HEK293T (cell line): ENCODE results near the gene ZNF48.

Source experiments
- CTCF ChIA-PET: fragments of 350-600 bp; formaldehyde crosslinking; extraction: SDS; loops from one replicate; lab custom pipeline; 2021; ENCODE audit warnings: antibody characterized with exemption, inconsistent platforms; lab: Yijun Ruan, JAX
- POLR2A ChIA-PET: fragments of 350-600 bp; formaldehyde crosslinking; extraction: SDS; loops from one replicate; lab custom pipeline; 2020; ENCODE audit warnings: antibody characterized with exemption, inconsistent platforms; lab: Yijun Ruan, JAX
- DNase-seq: peaks from one replicate; pipeline ENCODE4 v3.0.0; 2012; ENCODE audit warnings: mixed read lengths; ENCODE audit errors: extremely low spot score
- ARNT ChIP-seq: fragments of 450-650 bp; IDR thresholded peaks from 2 replicates; pipeline ENCODE4 v1.6.1; 2017; ENCODE audit warnings: mild to moderate bottlenecking
- BHLHE40 ChIP-seq: fragments of 450-650 bp; IDR thresholded peaks from 2 replicates; pipeline ENCODE4 v1.6.1; 2016; ENCODE audit warnings: mild to moderate bottlenecking, moderate library complexity, borderline replicate concordance
- CTBP1 ChIP-seq: fragments of 450-650 bp; IDR thresholded peaks from 2 replicates; pipeline ENCODE4 v1.6.1; 2016; ENCODE audit warnings: borderline replicate concordance
- ELF4 ChIP-seq: fragments of 450-650 bp; IDR thresholded peaks from 2 replicates; pipeline ENCODE4 v1.6.1; 2017; ENCODE audit warnings: antibody characterized with exemption
- FOXA1 ChIP-seq: fragments of 450-650 bp; IDR thresholded peaks from 2 replicates; pipeline ENCODE4 v1.6.1; 2016; ENCODE audit warnings: mild to moderate bottlenecking
- FOXK2 ChIP-seq: fragments of 450-650 bp; IDR thresholded peaks from 2 replicates; pipeline ENCODE4 v1.6.1; 2016; ENCODE audit warnings: mild to moderate bottlenecking
- FOXM1 ChIP-seq: fragments of 450-650 bp; IDR thresholded peaks from 2 replicates; pipeline ENCODE4 v1.6.1; 2017; ENCODE audit warnings: mild to moderate bottlenecking, borderline replicate concordance
- HDGF ChIP-seq: fragments of 450-650 bp; IDR thresholded peaks from 2 replicates; pipeline ENCODE4 v1.6.1; 2017; ENCODE audit warnings: antibody characterized with exemption, borderline replicate concordance
- L3MBTL2 ChIP-seq: fragments of 450-650 bp; conservative IDR thresholded peaks from 2 replicates; pipeline ENCODE4 v1.6.1; 2016; ENCODE audit warnings: mild to moderate bottlenecking
- LEF1 ChIP-seq: fragments of 450-650 bp; IDR thresholded peaks from 2 replicates; pipeline ENCODE4 v1.6.1; 2017; ENCODE audit warnings: mild to moderate bottlenecking, borderline replicate concordance
- NFRKB ChIP-seq: fragments of 450-650 bp; IDR thresholded peaks from 2 replicates; pipeline ENCODE4 v1.6.1; 2016; ENCODE audit warnings: mild to moderate bottlenecking, moderate library complexity
- SP1 ChIP-seq: fragments of 450-650 bp; IDR thresholded peaks from 2 replicates; pipeline ENCODE4 v1.6.1; 2017
- SUZ12 ChIP-seq: fragments of 450-650 bp; IDR thresholded peaks from 2 replicates; pipeline ENCODE4 v1.6.1; 2016; ENCODE audit warnings: mild to moderate bottlenecking
- TARDBP ChIP-seq: fragments of 450-650 bp; IDR thresholded peaks from 2 replicates; pipeline ENCODE4 v1.6.1; 2016
- ZNF384 ChIP-seq: fragments of 450-650 bp; IDR thresholded peaks from 2 replicates; pipeline ENCODE4 v1.6.1; 2016
- TF ChIP-seq, protein P1 (sequence below): fragments of 450-650 bp; IDR thresholded peaks from 2 replicates; pipeline ENCODE4 v1.6.1; 2016

Gene ZNF48

GRCh38 chr16:30358577-30358936 is 36.7 kb upstream of the ZNF48 start:
- TF ChIP-seq TARDBP: no peak
- TF ChIP-seq BHLHE40: no peak
- TF ChIP-seq, protein P1, sequence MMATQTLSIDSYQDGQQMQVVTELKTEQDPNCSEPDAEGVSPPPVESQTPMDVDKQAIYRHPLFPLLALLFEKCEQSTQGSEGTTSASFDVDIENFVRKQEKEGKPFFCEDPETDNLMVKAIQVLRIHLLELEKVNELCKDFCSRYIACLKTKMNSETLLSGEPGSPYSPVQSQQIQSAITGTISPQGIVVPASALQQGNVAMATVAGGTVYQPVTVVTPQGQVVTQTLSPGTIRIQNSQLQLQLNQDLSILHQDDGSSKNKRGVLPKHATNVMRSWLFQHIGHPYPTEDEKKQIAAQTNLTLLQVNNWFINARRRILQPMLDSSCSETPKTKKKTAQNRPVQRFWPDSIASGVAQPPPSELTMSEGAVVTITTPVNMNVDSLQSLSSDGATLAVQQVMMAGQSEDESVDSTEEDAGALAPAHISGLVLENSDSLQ: no peak
- no peak for TF ChIP-seq NFRKB
- no peak for TF ChIP-seq LEF1
- no peak for TF ChIP-seq ELF4
- TF ChIP-seq ARNT: no peak
- no peak for TF ChIP-seq SUZ12
- TF ChIP-seq ZNF384: no peak
- no peak for TF ChIP-seq L3MBTL2
- no peak for TF ChIP-seq SP1
- TF ChIP-seq FOXA1: no peak
- no peak for TF ChIP-seq FOXK2
- TF ChIP-seq FOXM1: no peak
- TF ChIP-seq CTBP1: no peak
- no peak for TF ChIP-seq HDGF
- ChIA-PET CTCF (interaction anchor here (1.8 to 2.0 kb wide), 2 partner anchors 10 to 51 kb away, joined by 5 read pairs; no protein-coding TSS in a partner anchor), POLR2A (interaction anchor here (0.8 to 7.6 kb wide), 4 partner anchors 11 to 71 kb away, joined by 3 to 95 read pairs (median 4); partner anchors contain the start of genes DCTPP1 and TBC1D10B)
- no peak for DNase-seq

DNA sequence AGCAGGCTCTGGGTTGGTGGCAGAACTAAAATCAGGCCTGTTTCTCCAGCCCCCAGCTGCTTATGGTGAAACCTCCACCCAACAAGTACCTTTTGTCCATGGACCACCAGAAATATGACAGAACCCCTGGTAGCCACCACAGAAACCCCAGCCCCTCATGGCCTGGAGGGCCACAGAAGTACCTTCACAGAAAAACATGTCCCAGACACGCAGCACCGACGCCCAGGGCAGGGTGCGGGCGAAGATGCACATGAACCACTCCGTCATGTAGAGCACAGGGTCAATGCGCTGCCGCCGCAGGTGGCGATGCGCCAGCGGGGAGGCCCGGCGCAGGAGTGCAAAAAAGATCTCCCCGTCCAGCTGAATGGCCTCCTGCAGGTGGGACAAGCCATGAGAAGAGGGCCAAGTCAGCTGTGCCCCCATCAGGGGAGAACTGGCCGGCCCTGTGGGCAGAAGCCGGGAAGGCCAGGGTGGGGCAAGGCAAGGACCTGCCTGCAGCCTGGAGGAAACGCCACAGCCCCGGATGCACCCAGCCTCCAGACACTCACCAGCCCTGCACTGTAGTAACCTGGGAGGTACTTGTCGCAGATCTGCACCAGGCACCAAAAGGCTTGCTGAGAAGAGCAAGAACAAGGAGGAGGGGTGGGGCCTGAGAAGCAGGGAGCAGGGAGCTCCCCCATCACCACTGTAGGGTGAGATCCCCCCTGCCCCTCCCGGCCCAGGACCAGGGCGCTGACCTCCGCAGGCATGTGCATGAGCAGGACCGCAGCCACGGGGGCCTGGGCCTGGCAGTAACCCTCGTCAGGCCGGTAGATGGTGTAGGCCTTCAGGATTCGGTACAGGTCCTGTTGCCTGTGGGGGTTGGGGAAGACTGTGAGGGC is 36.0 kb upstream of the ZNF48 start:
- ChIA-PET CTCF (interaction anchor here (0.6 to 1.8 kb wide), 2 partner anchors 10 to 50 kb away, joined by 3 to 5 read pairs; no protein-coding TSS in a partner anchor), POLR2A (interaction anchor here (0.8 to 7.6 kb wide), 7 partner anchors 10 to 71 kb away, joined by 3 to 95 read pairs (median 4); partner anchors contain the start of genes DCTPP1, TBC1D10B and ZNF48)
- DNase-seq: no peak
- TF ChIP-seq TARDBP (no peak), BHLHE40 (no peak), FOXM1 (no peak), SUZ12 (no peak), L3MBTL2 (no peak), NFRKB (no peak), LEF1 (no peak), ZNF384 (no peak), FOXA1 (no peak), ELF4 (no peak), ARNT (no peak), HDGF (no peak), FOXK2 (no peak)

DNA sequence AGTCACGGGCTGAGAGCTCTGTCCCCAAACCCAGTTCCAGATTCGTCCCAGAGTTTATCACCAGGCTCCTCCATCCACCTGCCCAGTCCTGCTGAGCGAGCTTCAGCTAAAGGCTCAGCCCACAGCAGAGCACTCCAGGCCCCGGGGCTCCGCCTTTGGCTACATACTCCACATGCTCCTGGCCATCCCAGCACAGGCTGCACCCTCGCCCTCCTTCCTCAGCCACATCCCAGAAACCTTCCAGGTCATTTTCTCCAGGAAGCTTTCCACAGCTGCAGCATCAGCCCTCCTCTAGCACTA is 35.4 kb upstream of the ZNF48 start:
- no peak for TF ChIP-seq HDGF
- TF ChIP-seq, protein P1: no peak
- no peak for TF ChIP-seq LEF1
- no peak for TF ChIP-seq ZNF384
- no peak for TF ChIP-seq FOXK2
- TF ChIP-seq L3MBTL2: no peak
- no peak for TF ChIP-seq FOXA1
- no peak for TF ChIP-seq SUZ12
- TF ChIP-seq TARDBP: no peak
- no peak for TF ChIP-seq ELF4
- CTCF ChIA-PET: interaction anchor here (0.6 to 1.8 kb wide), 2 partner anchors 9 to 50 kb away, joined by 3 to 5 read pairs; no protein-coding TSS in a partner anchor
- POLR2A ChIA-PET: interaction anchor here (1.1 to 7.6 kb wide), 5 partner anchors 10 to 50 kb away, joined by 3 to 95 read pairs (median 5); partner anchors contain the start of genes TBC1D10B and ZNF48
- DNase-seq: no peak

DNA sequence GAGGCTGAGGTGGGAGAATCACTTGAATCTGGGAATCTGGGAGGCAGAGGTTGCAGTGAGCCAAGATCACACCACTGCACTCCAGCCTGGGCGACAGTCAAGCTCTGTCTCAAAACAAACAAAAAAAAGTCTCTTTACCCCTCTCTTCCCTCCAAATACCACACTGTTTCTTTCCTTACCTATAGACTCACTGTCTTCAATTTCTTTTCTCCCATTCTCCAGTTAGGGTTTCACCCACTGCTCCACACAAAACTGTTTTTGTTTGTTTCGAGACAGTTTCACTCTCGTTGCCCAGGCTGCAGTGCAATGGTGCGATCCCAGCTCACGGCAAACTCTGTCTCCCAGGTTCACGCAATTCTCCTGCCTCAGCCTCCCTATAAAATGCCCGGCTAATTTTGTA is 34.0 kb upstream of the ZNF48 start:
- TF ChIP-seq L3MBTL2 (no peak), SUZ12 (no peak), BHLHE40 (no peak), ZNF384 (no peak), CTBP1 (no peak), LEF1 (no peak), FOXA1 (no peak), NFRKB (no peak), FOXM1 (no peak)
- CTCF ChIA-PET: no interaction called here
- DNase-seq: no peak
- POLR2A ChIA-PET: interaction anchor here (7.6 kb wide), 1 partner anchor 8 kb away, joined by 95 read pairs; the partner anchor contains the start of gene TBC1D10B

GRCh38 chr16:30365200-30365599 is 30.0 kb upstream of the ZNF48 start:
- ChIA-PET POLR2A (interaction anchor here (0.8 to 2.1 kb wide), 6 partner anchors 10 to 269 kb away, joined by 3 to 24 read pairs (median 7); partner anchors contain the start of genes CD2BP2 and ZNF48), CTCF (interaction anchor here (0.5 kb wide), 1 partner anchor 36 kb away, joined by 3 read pairs; no protein-coding TSS in a partner anchor)
- TF ChIP-seq, protein P1: no peak
- TF ChIP-seq TARDBP: no peak
- TF ChIP-seq CTBP1: no peak
- no peak for TF ChIP-seq ARNT
- no peak for TF ChIP-seq HDGF
- TF ChIP-seq FOXA1: no peak
- TF ChIP-seq BHLHE40: no peak
- TF ChIP-seq ZNF384: no peak
- TF ChIP-seq L3MBTL2: no peak
- TF ChIP-seq NFRKB: no peak
- no peak for TF ChIP-seq FOXM1
- TF ChIP-seq LEF1: no peak
- no peak for TF ChIP-seq SUZ12
- no peak for TF ChIP-seq ELF4
- TF ChIP-seq SP1: no peak
- TF ChIP-seq FOXK2: no peak

More at GRCh38 chr16:30365200-30365599, 30.0 kb upstream of the ZNF48 start:
- DNase-seq: no peak
